ENCODE data around the gene CYP4A22. TPM values are rescaled to one million over a fixed set of nuclear protein-coding genes. Genes with fewer than 3 reads are reported as not detected.

Gene CYP4A22
- total and polyA plus RNA-seq, 9 of the 15 experiments (the other 6 are each of a cell fraction or from before 2014, with no cell fraction given) = 0.07 TPM; not detected in 8

GRCh38 chr1:47180603-47181094 is 43.4 kb downstream of the CYP4A22 start (continued):
- TF ChIP-seq CEBPZ (IDR thresholded peaks at IDR 0.05; ENCODE audit: borderline replicate concordance, low read depth, low read length) = no peak
- no peak for TF ChIP-seq BMI1 (IDR thresholded peaks at IDR 0.05; ENCODE audit: low read length)
- no peak for TF ChIP-seq E2F6 (IDR thresholded peaks at IDR 0.05; ENCODE audit: borderline replicate concordance in 1 of 2, extremely low read depth in 1 of 2, insufficient read depth in 1 of 2, insufficient read length in 1 of 2, low read depth in 1 of 2, low read length in 1 of 2, poor library complexity in 1 of 2, severe bottlenecking in 1 of 2)
- TF ChIP-seq ZNF253 (CRISPR knock-in tag; conservative IDR thresholded peaks at IDR 0.05) = no peak
- no peak for TF ChIP-seq CUX1 (CRISPR knock-in tag; IDR thresholded peaks at IDR 0.05)
- TF ChIP-seq BRF2 (IDR thresholded peaks at IDR 0.05; ENCODE audit: borderline replicate concordance, insufficient read depth, insufficient read length) = no peak
- TF ChIP-seq MECOM (CRISPR knock-in tag; IDR thresholded peaks at IDR 0.05) = peak; percentile 48; the same call in 1 of the 2 replicates
- TF ChIP-seq THRAP3 (IDR thresholded peaks at IDR 0.05; ENCODE audit: borderline replicate concordance) = no peak
- no peak for TF ChIP-seq NEUROD1 (IDR thresholded peaks at IDR 0.05; ENCODE audit: borderline replicate concordance, low read depth, low read length, partially characterized antibody)
- TF ChIP-seq CTBP1 (IDR thresholded peaks at IDR 0.05; ENCODE audit: borderline replicate concordance) = peak; percentile 9; the same call in 1 of the 2 replicates
- TF ChIP-seq PHB2 (IDR thresholded peaks at IDR 0.05; ENCODE audit: low read depth) = no peak
- TF ChIP-seq CLOCK (CRISPR knock-in tag; IDR thresholded peaks at IDR 0.05; ENCODE audit: borderline replicate concordance) = no peak
- no peak for TF ChIP-seq HMGN3 (IDR thresholded peaks at IDR 0.05; ENCODE audit: borderline replicate concordance, extremely low read depth, insufficient read length, low read depth, low read length)

Data from K562 (cell line).